Measurements from ENCODE around the gene TTC39C.
A peak's percentile ranks its signal among the peaks of the same experiment; 100 is the strongest.

The TTC39C gene

GRCh38 chr18:24104486-24104885, 89.9 kb downstream of the TTC39C start:
- TF ChIP-seq CTCF (IDR thresholded peaks at IDR 0.05; ENCODE audit: low read depth, low read length), result no peak
- Histone ChIP-seq H3K27ac (no peak overlapping the region), H3K9me3 (ENCODE audit: severe bottlenecking) (no peaks in the 10 kb centered on the region), H3K36me3 (no peaks in the 10 kb centered on the region), H3K4me3 (ENCODE audit: low read depth, low read length) (no peak overlapping the region), H3K27me3 (ENCODE audit: insufficient read depth, low read depth, severe bottlenecking) (no peaks in the 10 kb centered on the region)
- no peak for DNase-seq

GRCh38 chr18:24108641-24109040, 94.1 kb downstream of the TTC39C start:
- no peak for TF ChIP-seq CTCF (IDR thresholded peaks at IDR 0.05; ENCODE audit: low read depth, low read length)
- Histone ChIP-seq H3K9me3 (ENCODE audit: severe bottlenecking) (no peaks in the 10 kb centered on the region), H3K4me3 (ENCODE audit: low read depth, low read length) (no peak overlapping the region), H3K36me3 (no peaks in the 10 kb centered on the region), H3K27ac (no peak overlapping the region), H3K27me3 (ENCODE audit: insufficient read depth, low read depth, severe bottlenecking) (no peaks in the 10 kb centered on the region)
- no peak for DNase-seq

GRCh38 chr18:24111936-24112335, 97.4 kb downstream of the TTC39C start:
- TF ChIP-seq CTCF (IDR thresholded peaks at IDR 0.05; ENCODE audit: low read depth, low read length), result peak; percentile 38; the same call in 1 of the 2 replicates
- Histone ChIP-seq H3K27me3 (ENCODE audit: insufficient read depth, low read depth, severe bottlenecking) (no peaks in the 10 kb centered on the region), H3K27ac (no peak overlapping the region), H3K36me3 (no peaks in the 10 kb centered on the region; the same call in 1 of the 2 replicates), H3K9me3 (ENCODE audit: severe bottlenecking) (no peaks in the 10 kb centered on the region), H3K4me3 (ENCODE audit: low read depth, low read length) (no peak overlapping the region)
- peak; percentile 80 for DNase-seq

GRCh38 chr18:24112464-24112863, 97.9 kb downstream of the TTC39C start:
- TF ChIP-seq CTCF (IDR thresholded peaks at IDR 0.05; ENCODE audit: low read depth, low read length), result no peak
- H3K9me3 ChIP-seq (ENCODE audit: severe bottlenecking), result no peaks in the 10 kb centered on the region
- no peak overlapping the region for H3K27ac ChIP-seq
- no peak overlapping the region for H3K4me3 ChIP-seq (ENCODE audit: low read depth, low read length)
- no peaks in the 10 kb centered on the region; the same call in 1 of the 2 replicates for H3K36me3 ChIP-seq
- no peak for DNase-seq
- no peaks in the 10 kb centered on the region for H3K27me3 ChIP-seq (ENCODE audit: insufficient read depth, low read depth, severe bottlenecking)

GRCh38 chr18:24112874-24113615, 98.5 kb downstream of the TTC39C start:
- H3K9me3 ChIP-seq (ENCODE audit: severe bottlenecking), result no peaks in the 10 kb centered on the region
- no peak overlapping the region for H3K27ac ChIP-seq
- no peaks in the 10 kb centered on the region for H3K27me3 ChIP-seq (ENCODE audit: insufficient read depth, low read depth, severe bottlenecking)
- TF ChIP-seq CTCF (IDR thresholded peaks at IDR 0.05; ENCODE audit: low read depth, low read length), result no peak
- DNase-seq, result peak; percentile 51
- H3K36me3 ChIP-seq, result no peaks in the 10 kb centered on the region; the same call in 1 of the 2 replicates
- no peak overlapping the region for H3K4me3 ChIP-seq (ENCODE audit: low read depth, low read length)
